Gastroesophageal sphincter (tissue), 3 donors: Measurements from ENCODE around the gene RAI1.

Experiments
- CTCF ChIP-seq, 4 experiments: fragments of 200-600 bp in 2 of 4; fragments of 450-650 bp in 2 of 4; sonication (generic) in 1 of 4; IDR thresholded peaks; one replicate each; pipeline ENCODE4 v1.5.1; 2017 to 2019; ENCODE audit warnings: antibody characterized with exemption in 4 of 4, mild to moderate bottlenecking in 2 of 4, moderate library complexity in 2 of 4
- EP300 ChIP-seq: sonication (generic); formaldehyde crosslinking; IDR thresholded peaks from one replicate; pipeline ENCODE4 v1.6.1; 2017; ENCODE audit warnings: antibody characterized with exemption, mild to moderate bottlenecking
- POLR2AphosphoS5 ChIP-seq: sonication (generic); formaldehyde crosslinking; IDR thresholded peaks from one replicate; pipeline ENCODE4 v1.6.1; 2017; ENCODE audit warnings: antibody characterized with exemption

- TF ChIP-seq CTCF (IDR thresholded peaks at IDR 0.05): no peak
- TF ChIP-seq EP300: no peak
- no peak for TF ChIP-seq POLR2AphosphoS5
Measured at GRCh38 chr17:17766077-17766743, 85.0 kb downstream of the RAI1 start.
